ENCODE measurements around the gene HNF4A.

The HNF4A gene

DNA sequence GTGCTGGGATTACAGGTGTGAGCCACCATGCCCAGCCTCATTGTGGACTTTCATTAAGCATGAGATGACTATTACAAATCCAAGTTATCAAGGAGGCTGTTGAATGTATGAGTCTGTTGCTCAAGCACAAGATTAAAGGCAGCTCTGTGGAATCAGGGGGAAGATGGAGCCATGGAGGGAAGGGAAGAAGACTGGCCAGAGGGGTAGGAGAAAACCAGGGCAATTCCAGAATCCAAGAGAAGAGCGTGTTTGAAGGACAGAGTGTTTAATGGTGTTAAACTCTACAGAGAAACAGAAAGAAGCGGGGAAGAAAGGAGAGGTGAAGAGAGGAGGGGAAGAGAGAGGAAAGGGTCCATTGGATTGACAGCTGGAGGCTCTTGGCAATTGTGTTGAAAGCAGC lies 70.4 kb downstream of the HNF4A start:
- Histone ChIP-seq H3K4me2 (ENCODE audit: low read length) (no peak overlapping the region), H3K9me3 (ENCODE audit: control insufficient read depth, low read length) (no peaks in the 10 kb centered on the region), H3K4me1 (no peaks in the 10 kb centered on the region), H3K79me2 (no peaks in the 10 kb centered on the region), H3K9ac (no peak overlapping the region), H3K27ac (no peak overlapping the region), H2AFZ (no peak overlapping the region), H3K4me3 (ENCODE audit: low read depth, low read length) (no peak overlapping the region), H3K36me3 (ENCODE audit: control insufficient read depth, insufficient read depth, low read length) (no peaks in the 10 kb centered on the region), H3K27me3 (ENCODE audit: control insufficient read depth, insufficient read depth, low read length) (no peaks in the 10 kb centered on the region)
- TF ChIP-seq CTCF (IDR thresholded peaks at IDR 0.05) = no peak

GRCh38 chr20:44426879-44427790 lies 71.6 kb downstream of the HNF4A start:
- Histone ChIP-seq H3K27me3 (ENCODE audit: control insufficient read depth, insufficient read depth, low read length) (no peaks in the 10 kb centered on the region), H3K36me3 (ENCODE audit: control insufficient read depth, insufficient read depth, low read length) (no peaks in the 10 kb centered on the region), H3K4me3 (ENCODE audit: low read depth, low read length) (no peak overlapping the region), H3K79me2 (no peaks in the 10 kb centered on the region), H3K27ac (no peak overlapping the region), H3K9me3 (ENCODE audit: control insufficient read depth, low read length) (no peaks in the 10 kb centered on the region), H3K4me1 (no peaks in the 10 kb centered on the region), H3K9ac (no peak overlapping the region), H2AFZ (no peak overlapping the region), H3K4me2 (ENCODE audit: low read length) (no peak overlapping the region)
- TF ChIP-seq CTCF (IDR thresholded peaks at IDR 0.05) = no peak

GRCh38 chr20:44427804-44428173 lies 72.3 kb downstream of the HNF4A start:
- Histone ChIP-seq H3K4me2 (ENCODE audit: low read length) (no peak overlapping the region), H2AFZ (no peak overlapping the region), H3K9me3 (ENCODE audit: control insufficient read depth, low read length) (no peaks in the 10 kb centered on the region), H3K9ac (no peak overlapping the region), H3K4me1 (no peaks in the 10 kb centered on the region), H3K27ac (no peak overlapping the region), H3K27me3 (ENCODE audit: control insufficient read depth, insufficient read depth, low read length) (no peaks in the 10 kb centered on the region), H3K79me2 (no peaks in the 10 kb centered on the region), H3K4me3 (ENCODE audit: low read depth, low read length) (no peak overlapping the region), H3K36me3 (ENCODE audit: control insufficient read depth, insufficient read depth, low read length) (no peaks in the 10 kb centered on the region)
- no peak for TF ChIP-seq CTCF (IDR thresholded peaks at IDR 0.05)

DNA sequence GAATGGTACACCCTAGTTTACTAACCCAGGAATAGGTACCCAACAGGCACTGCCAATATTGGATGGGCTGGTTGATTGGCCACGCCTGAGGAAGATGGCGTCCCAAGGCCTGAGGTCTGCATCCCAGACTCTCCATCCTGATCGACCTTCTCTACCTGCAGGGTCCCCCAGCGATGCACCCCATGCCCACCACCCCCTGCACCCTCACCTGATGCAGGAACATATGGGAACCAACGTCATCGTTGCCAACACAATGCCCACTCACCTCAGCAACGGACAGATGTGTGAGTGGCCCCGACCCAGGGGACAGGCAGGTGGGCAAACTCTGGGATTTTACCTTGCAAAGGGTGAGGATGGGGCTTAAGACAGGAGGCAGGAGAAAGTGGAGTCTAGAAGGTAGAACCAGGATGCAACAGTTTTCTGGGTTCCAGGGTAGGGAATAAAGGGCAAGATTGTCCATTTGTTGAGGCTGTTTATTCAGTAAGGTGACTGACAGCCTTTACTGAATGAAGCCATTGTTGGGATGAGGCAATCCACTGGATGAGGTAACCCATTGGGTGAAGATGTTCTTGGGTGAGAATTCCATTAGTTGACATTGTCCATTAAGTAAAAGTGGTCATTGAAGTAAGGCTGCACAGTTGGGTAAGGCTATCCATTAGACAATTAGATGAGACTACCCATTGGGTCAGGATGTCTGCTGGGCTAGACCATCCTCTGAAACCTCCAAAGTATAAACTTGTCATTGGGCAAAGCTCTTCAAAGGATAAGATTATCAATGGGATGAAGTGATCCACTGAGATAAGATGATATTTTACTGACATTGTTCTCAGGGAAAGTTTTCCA lies 72.9 kb downstream of the HNF4A start:
- Histone ChIP-seq H3K27me3 (ENCODE audit: control insufficient read depth, insufficient read depth, low read length) (no peaks in the 10 kb centered on the region), H3K36me3 (ENCODE audit: control insufficient read depth, insufficient read depth, low read length) (no peaks in the 10 kb centered on the region), H3K4me2 (ENCODE audit: low read length) (no peak overlapping the region), H3K9ac (no peak overlapping the region), H3K4me3 (ENCODE audit: low read depth, low read length) (no peak overlapping the region), H3K4me1 (no peaks in the 10 kb centered on the region), H3K9me3 (ENCODE audit: control insufficient read depth, low read length) (no peaks in the 10 kb centered on the region), H3K27ac (no peak overlapping the region), H3K79me2 (no peaks in the 10 kb centered on the region), H2AFZ (no peak overlapping the region)
- TF ChIP-seq CTCF (IDR thresholded peaks at IDR 0.05) = no peak
